GM12878 (cell line): Measurements from ENCODE around the gene IFITM1. TPM values are rescaled to one million over a fixed set of nuclear protein-coding genes. Genes with fewer than 3 reads are reported as not detected.

ENCODE experiments used
- EGR1 ChIP-seq, 2 experiments: IDR thresholded peaks; 1 replicate in 1 of 2; 2 replicates in 1 of 2; pipeline ENCODE4 v1.6.1; 2011 to 2012; ENCODE audit warnings: low read depth in 2 of 2, low read length in 2 of 2, borderline replicate concordance in 1 of 2, mild to moderate bottlenecking in 1 of 2, moderate library complexity in 1 of 2
- NBN ChIP-seq: fragments of 450-650 bp; IDR thresholded peaks from 2 replicates; pipeline ENCODE4 v1.6.1; 2016
- PAX5 ChIP-seq: IDR thresholded peaks from 2 replicates; pipeline ENCODE4 v1.6.1; 2011; ENCODE audit warnings: low read depth, low read length, borderline replicate concordance
- SMAD1 ChIP-seq: fragments of 450-650 bp; IDR thresholded peaks from 2 replicates; pipeline ENCODE4 v1.6.1; 2018; ENCODE audit warnings: mild to moderate bottlenecking, low read depth; ENCODE audit not compliant: partially characterized antibody
- SMC3 ChIP-seq: IDR thresholded peaks from 2 replicates; pipeline ENCODE4 v1.6.1; 2011; ENCODE audit warnings: low read length, improper control_type of control experiment, borderline replicate concordance
- ZNF384 ChIP-seq: IDR thresholded peaks from 2 replicates; pipeline ENCODE4 v1.6.1; 2012; ENCODE audit warnings: low read depth, mild to moderate bottlenecking, low read length, improper control_type of control experiment, borderline replicate concordance
- polyA plus RNA-seq, 11 experiments: library from polyadenylated mRNA; depleted of rRNA in 4 of 11; unstranded in 6 of 11; stranded (reverse) in 5 of 11; fragments of >200 nt; fragmentation: Nextera tagmentation in 4 of 11; fragmentation: Illumina TruSeq in 1 of 11; extraction: Ambion mirVana in 4 of 11; extraction: Trizol in 1 of 11; gene quantifications; 1 replicate in 1 of 11; 2 replicates in 10 of 11; pipeline versions ENCODE4 v1.2.1 to v1.2.3, GENCODE V29; 2011 to 2016; ENCODE audit warnings: inconsistent platforms in 2 of 11, missing spikeins in 2 of 11, low read depth in 1 of 11
- total RNA-seq, 4 experiments: library from RNA; depleted of rRNA in 3 of 4; stranded (reverse); fragments of >200 nt in 3 of 4; fragmentation: Illumina TruSeq in 1 of 4; extraction: Trizol in 1 of 4; gene quantifications; 2 replicates each; pipeline versions ENCODE4 v1.2.1 to v1.2.3, GENCODE V29; 2013 to 2021
- TF ChIP-seq, protein P1 (sequence below): fragments of 150-350 bp; IDR thresholded peaks from 2 replicates; pipeline ENCODE4 v1.6.1; 2014; ENCODE audit warnings: mild to moderate bottlenecking, low read depth, low read length
- TF ChIP-seq, protein P2 (sequence below): fragments of 450-650 bp; formaldehyde crosslinking; IDR thresholded peaks from 2 replicates; pipeline ENCODE4 v1.4.0; 2022; ENCODE audit warnings: mild to moderate bottlenecking, moderate library complexity
- TF ChIP-seq, protein P3 (sequence below): fragments of 450-650 bp; IDR thresholded peaks from 2 replicates; pipeline ENCODE4 v1.6.1; 2018; ENCODE audit warnings: mild to moderate bottlenecking, low read depth, moderate library complexity; ENCODE audit not compliant: partially characterized antibody

The IFITM1 gene
- total and polyA plus RNA-seq, 10 of the 15 experiments (the other 5 are each of a cell fraction or from before 2014, with no cell fraction given), result 396 to 2,788 (median 607) TPM

DNA sequence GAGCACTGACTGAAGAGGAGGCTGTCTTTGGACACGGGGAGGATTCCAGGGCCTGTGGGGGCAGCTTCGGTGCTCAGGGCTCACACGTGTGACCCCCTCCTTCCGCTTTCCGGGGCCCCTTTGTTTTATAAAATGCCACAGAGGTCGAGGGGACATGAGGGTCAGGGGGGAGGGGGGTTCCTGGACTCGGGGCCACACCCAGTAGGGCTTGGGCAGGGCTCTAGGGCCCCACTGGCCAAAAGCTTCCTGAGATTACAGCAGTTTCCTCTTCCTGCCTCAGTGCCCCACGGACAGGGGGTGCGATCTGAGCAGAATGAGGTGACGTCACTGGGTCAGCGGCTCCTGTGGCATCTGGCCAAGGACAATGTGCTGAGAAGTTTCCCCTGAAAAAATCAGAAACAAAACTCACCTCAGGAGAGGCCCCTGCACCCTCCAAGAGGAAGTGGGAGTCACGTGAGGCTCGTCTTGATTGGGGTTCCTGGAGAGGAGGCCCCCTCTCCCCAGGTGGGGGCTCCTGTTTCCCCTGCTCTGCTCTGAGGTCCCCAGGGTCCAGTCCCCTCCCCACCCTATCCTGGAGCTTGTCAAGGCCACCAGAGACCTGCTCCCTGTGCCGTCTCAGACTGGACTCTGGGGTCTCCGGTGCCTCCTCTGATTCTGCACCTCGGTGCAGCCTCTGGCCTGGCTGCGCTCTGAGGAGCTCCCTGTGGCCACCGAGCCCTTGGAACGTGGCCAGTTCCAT, 13.2 kb downstream of the IFITM1 start (continued):
- TF ChIP-seq ZNF384 (peak; percentile 42; the same call in 1 of the 2 replicates), NBN (peak; percentile 99), SMC3 (peak; percentile 10; the same call in 1 of the 2 replicates), EGR1 (IDR thresholded peaks at IDR 0.05; ENCODE audit: borderline replicate concordance in 1 of 2, low read depth in 2 of 2, low read length in 2 of 2) (peak in 1 of 2 experiments; percentile 34; a peak in 1 of 3 replicates), SMAD1 (peak; percentile 88), PAX5 (peak; percentile 64; the same call in 1 of the 2 replicates)
- TF ChIP-seq, protein P1, sequence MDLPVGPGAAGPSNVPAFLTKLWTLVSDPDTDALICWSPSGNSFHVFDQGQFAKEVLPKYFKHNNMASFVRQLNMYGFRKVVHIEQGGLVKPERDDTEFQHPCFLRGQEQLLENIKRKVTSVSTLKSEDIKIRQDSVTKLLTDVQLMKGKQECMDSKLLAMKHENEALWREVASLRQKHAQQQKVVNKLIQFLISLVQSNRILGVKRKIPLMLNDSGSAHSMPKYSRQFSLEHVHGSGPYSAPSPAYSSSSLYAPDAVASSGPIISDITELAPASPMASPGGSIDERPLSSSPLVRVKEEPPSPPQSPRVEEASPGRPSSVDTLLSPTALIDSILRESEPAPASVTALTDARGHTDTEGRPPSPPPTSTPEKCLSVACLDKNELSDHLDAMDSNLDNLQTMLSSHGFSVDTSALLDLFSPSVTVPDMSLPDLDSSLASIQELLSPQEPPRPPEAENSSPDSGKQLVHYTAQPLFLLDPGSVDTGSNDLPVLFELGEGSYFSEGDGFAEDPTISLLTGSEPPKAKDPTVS, result no peak
- TF ChIP-seq, protein P2, sequence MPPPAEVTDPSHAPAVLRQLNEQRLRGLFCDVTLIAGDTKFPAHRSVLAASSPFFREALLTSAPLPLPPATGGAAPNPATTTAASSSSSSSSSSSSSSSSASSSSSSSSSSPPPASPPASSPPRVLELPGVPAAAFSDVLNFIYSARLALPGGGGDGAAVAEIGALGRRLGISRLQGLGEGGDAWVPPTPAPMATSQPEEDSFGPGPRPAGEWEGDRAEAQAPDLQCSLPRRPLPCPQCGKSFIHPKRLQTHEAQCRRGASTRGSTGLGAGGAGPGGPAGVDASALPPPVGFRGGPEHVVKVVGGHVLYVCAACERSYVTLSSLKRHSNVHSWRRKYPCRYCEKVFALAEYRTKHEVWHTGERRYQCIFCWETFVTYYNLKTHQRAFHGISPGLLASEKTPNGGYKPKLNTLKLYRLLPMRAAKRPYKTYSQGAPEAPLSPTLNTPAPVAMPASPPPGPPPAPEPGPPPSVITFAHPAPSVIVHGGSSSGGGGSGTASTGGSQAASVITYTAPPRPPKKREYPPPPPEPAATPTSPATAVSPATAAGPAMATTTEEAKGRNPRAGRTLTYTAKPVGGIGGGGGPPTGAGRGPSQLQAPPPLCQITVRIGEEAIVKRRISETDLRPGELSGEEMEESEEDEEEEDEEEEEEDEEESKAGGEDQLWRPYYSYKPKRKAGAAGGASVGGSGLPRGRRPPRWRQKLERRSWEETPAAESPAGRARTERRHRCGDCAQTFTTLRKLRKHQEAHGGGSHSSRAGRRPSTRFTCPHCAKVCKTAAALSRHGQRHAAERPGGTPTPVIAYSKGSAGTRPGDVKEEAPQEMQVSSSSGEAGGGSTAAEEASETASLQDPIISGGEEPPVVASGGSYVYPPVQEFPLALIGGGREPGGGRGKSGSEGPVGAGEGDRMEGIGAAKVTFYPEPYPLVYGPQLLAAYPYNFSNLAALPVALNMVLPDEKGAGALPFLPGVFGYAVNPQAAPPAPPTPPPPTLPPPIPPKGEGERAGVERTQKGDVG (CRISPR knock-in tag), result 0 out of 2 replicates have a peak, but pooled peaks have one; percentile 77
- TF ChIP-seq, protein P3, sequence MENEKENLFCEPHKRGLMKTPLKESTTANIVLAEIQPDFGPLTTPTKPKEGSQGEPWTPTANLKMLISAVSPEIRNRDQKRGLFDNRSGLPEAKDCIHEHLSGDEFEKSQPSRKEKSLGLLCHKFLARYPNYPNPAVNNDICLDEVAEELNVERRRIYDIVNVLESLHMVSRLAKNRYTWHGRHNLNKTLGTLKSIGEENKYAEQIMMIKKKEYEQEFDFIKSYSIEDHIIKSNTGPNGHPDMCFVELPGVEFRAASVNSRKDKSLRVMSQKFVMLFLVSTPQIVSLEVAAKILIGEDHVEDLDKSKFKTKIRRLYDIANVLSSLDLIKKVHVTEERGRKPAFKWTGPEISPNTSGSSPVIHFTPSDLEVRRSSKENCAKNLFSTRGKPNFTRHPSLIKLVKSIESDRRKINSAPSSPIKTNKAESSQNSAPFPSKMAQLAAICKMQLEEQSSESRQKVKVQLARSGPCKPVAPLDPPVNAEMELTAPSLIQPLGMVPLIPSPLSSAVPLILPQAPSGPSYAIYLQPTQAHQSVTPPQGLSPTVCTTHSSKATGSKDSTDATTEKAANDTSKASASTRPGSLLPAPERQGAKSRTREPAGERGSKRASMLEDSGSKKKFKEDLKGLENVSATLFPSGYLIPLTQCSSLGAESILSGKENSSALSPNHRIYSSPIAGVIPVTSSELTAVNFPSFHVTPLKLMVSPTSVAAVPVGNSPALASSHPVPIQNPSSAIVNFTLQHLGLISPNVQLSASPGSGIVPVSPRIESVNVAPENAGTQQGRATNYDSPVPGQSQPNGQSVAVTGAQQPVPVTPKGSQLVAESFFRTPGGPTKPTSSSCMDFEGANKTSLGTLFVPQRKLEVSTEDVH, result no peak
